Activated CD4-positive, alpha-beta T cell treated with anti-CD3 and anti-CD28 coated beads for 24 hours (primary cell): ENCODE data around the gene TFAM.

ENCODE experiments used
- DNase-seq, 2 donors: peaks; one replicate each; pipeline ENCODE4 v3.0.0-alpha.2; 2020; ENCODE audit warnings: low read depth in 2 of 2

The TFAM gene

DNA sequence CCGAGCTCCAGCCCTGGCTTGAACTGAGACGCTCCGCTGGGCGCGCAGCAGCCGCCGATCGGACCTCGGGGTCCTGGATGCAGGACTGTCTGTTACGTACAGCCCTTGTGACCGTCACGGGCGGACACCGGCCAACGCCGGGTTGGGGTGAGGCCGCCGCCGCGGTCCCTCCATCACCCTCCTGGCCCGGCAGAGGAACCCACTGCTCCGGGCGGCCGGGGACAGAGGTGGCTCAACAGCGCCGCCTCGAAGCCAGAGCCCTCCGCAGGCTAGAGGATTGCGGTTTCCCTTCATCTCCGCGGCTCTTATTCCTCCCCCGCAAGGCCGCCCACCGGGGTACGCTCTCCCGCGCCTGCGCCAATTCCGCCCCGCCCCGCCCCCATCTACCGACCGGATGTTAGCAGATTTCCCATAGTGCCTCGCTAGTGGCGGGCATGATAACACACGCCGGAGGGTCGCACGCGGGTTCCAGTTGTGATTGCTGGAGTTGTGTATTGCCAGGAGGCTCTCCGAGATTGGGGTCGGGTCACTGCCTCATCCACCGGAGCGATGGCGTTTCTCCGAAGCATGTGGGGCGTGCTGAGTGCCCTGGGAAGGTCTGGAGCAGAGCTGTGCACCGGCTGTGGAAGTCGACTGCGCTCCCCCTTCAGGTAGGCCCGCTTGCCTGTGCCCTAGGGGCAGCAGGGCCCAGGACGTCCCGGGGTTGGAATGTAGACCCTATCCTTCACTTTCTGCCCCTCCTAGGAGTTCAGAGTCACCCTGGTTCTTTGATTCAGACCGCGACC lies at the start of gene TFAM:
TSS of gene TFAM (plus strand) at position 412 of the 785 bp plus-strand sequence. CDS start at position 550, 138 bp downstream.
- peak; percentile 97 to 98 for DNase-seq

DNA sequence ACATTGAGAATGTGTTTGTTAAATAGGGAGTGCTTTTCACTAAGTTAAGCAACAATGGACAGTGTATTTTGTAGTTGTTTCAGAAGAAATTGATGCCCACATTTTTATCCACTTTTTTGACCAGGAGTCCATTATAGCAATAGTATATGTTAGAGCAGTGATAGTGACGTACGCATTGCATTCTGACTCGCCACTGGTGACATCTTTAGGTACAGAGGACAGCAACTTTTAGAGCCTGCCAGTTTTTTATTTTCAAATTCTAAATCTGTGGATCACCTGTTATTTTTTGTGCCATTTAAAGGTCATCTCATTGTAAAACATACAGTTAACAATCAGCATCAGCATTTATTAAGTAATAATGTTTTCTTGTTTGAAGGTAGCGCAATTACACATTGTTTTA lies 49.0 kb upstream of the TFAM start:
- no peak for DNase-seq

DNA sequence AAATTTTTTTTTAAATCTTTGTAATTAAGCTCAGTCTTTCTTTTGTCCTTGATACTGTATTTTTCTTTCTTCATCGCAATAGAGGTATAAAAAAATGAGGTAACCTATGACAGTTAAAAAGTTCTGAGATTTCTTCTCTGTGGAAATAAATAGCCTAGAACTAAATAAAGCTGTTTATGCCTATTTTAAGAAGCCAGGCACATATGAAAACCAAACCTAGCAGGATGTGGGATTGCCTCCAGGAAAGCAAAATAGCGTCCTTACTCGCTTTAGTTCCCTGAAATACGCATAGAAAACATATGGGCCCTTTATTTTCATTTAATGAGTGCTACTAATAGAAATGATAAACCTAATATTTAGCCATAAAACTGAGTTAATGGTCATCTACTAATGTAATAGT lies 43.8 kb upstream of the TFAM start:
- no peak for DNase-seq

DNA sequence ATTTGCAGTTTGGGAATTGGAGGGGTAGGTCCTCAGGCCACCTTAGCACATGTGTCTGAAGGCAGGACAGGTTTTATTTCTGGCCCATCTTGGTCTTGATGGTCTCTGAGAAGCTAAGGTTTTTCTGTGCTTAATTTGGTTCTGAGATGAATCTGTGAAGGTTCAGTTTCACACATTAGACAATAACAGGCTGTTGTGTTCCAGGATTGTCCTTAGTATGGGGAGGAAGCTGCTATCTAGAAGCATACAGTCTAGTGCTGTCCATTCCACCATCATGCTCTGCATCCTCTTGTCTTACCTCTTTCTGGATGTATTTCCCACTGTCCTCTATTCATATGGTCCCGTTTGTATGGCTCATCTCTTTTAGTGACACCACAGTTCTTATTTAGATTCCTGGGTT lies 43.3 kb upstream of the TFAM start:
- no peak for DNase-seq

DNA sequence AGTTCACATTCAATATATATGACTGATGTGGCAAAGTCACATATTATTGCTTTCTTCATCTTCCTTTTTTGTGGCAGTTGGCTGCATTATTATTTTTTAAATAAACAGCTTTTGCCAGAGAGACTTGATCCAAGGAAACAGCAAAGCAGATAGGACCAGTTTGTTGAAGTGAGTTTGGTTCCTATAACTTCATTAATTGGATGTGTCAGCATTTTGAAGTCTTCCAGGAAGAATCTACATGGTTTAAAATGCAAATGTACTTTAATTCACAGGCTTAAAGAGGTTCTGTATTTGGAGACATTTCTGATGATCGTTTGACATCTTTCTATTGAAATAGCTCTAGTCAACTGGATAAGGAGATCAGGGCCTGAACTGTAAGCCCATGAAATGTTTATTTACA lies 37.2 kb upstream of the TFAM start:
- DNase-seq = no peak

DNA sequence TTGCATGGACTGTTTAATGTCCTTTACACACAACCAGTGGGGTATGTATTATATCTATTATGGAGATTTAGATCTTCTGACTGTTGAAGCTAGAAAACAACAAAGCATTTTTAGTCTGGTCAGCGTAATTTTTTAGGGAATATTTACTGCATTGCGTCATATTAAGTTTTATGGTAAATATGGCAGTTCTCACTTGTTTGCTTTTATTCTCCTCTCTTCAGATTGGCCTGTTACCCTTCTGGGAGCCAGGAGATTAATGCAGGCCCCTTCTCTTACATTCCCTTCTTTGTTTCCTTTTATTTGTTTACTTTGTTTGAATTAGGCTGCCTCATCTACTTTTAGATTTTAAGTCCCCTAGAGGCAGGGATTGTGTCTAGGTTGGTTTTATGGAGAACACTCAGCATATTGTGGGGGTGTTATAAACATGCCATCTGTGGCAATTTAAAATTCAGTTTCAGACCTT lies 36.6 kb upstream of the TFAM start:
- no peak for DNase-seq

DNA sequence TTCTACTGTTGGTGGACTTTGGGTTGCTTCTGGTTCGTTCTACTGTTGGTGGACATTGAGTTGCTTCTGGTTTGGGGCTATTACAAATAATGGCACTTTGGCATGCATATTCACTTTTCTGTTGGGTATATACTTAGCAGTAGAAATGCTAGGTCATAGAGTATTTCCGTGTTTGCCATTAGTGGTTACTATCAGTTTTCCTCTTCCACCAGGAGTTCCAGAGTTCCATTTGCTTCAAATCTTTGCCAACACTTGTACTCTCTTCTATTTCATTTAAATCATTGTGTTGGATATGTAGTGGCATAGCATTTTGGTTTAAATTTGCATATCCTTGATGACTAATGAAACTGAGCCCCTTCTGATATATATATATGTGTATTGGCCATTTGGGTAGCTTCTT lies 35.2 kb upstream of the TFAM start:
- no peak for DNase-seq

DNA sequence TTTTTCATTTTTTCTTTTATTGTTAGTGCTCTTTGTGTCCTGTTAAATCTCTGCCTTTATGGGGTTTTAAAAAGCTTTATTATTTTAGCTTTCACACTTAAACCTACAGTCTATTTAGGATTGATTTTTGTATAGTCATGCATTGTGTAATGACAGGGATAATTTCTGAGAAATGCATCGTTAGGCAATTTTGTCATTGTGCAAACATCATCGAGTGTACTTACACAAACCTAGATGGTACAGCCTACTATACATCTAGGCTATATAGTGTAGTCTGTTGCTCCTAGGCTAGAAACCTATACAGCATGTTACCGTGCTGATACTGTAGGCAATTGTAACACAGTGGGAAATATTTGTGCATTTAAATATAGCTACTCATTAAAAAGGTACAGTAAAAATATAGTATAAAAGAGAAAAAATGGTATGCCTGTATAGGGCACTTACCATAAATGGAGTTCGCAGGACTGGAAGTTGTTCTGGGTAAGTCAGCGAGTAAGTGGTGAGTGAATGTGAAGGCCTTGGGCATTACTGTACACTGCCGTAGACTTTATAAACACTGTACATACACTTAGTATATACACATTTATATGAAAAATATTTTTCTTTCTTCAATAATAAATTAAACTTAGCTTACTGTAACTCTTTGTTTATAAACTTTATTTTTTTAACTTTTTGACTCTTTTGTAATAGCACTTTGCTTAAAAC lies 34.4 kb upstream of the TFAM start:
- no peak for DNase-seq

DNA sequence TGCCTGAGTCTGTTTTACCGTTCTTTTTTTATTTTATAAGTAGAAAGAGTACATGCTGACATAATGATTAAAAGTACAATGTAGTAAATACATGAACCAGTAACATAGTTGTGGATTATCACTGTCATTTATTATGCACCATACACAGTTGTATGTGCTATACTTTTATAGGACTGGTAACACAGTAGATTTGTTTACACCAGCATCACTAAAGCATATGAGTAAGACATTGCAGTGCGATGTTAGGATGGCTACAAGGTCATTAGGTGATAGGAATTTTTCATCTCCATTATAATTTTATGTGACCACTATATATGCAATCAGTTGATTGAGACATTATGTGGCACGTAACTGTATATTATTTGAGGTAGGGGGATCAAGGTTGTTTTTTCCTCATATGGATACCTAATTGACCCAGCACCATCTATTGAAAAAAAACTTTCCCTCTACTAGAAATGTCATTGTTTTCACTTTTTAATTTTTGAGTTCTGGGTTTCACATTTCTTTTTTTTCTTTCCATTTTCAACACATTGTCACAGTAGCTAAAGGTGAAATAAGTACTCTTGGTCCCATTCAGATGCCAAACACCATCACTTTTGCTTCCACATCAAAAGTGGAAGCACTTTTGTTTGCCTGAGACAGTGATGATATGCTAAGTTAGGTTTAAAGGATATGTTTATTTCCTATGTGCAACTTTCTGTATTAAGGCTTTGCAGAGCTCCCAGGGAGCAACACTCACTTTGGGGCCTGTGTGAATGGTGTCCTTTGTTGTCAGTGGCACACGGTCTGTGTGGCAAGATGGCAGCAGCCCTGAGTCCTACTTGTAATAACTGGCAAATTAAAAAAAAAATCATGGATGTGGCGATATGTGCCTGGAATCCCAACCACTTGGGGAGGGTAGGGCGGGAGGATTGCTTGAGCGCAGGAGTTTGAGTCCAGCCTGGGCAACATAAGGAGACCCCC lies 33.3 kb upstream of the TFAM start:
- DNase-seq = no peak

DNA sequence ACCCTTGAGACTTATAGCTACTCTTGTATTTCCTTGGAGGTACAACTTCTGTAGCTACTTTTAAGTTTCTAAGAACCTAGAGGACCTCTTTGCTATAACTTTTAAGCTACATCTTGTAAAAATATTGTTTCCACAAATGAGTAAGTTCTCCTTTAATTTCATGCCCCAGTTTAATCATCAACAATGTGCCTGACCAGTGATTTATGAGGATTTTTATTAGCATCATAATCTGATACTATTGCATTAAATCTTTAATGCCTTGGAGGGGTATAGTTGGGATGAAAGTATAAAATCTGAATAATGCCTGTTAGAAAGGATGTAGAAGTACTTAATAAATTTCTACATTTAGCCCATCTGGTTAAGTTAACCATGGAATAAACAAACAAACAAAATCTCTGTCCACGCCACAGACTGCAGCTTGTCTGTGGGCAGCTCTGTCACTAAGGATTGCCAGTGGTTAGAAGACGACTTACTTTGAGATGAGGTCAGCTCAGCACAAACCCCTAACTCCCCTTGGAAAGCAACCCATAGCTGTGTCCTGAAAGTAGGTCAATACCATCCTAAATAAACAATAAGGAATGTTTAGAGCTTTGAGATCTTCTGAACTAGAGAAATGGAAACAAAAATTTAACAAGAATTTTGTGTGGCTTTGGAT lies 32.1 kb upstream of the TFAM start:
- DNase-seq = no peak

DNA sequence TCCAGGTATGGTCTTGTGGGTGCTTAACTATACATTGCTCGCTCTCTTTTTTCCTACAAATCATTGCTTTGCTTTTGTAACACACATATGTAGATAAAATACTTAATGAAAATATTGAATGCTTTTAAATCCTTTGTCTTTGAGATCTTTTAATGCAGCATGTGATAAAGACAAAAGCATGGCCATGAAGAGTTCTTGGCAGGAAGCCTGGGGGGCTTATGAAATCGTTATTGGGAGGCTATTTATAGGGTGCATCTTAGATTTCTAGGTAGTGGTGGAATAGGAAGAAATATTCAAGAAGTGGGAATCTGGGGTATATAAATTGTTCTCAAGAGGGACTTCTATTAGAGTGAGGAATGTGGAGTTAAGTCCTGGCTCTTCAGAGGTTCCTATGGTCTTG lies 28.5 kb upstream of the TFAM start:
- DNase-seq = no peak

DNA sequence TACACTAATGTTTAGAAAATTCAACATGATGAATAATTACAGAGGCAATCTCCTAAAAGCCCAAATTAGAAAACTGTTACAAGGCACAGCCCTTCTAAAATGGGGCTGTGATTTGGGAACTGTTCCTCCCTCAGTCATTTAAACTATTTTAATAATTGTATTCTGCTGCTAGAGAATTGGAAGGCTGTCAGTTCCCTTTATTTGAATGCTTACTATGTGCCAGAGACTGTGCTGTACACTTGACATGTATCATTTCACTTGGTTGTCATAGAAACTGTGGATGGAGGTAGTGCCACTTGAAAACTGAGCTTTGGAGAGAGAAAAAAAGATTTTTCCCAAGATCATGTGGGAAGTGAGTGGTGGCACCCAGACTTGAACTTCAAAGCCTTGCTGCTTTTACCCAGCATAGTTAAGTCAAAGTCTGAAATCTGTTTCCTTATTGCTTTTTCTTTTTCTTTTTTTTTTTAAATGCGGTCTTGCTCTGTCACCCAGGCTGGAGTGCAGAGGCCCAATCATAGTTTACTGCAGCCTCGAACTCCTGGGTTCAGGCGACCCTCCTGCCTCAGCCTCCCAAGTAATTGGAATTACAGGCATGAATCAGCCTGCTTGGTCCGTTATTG lies 26.8 kb upstream of the TFAM start:
- DNase-seq = no peak

DNA sequence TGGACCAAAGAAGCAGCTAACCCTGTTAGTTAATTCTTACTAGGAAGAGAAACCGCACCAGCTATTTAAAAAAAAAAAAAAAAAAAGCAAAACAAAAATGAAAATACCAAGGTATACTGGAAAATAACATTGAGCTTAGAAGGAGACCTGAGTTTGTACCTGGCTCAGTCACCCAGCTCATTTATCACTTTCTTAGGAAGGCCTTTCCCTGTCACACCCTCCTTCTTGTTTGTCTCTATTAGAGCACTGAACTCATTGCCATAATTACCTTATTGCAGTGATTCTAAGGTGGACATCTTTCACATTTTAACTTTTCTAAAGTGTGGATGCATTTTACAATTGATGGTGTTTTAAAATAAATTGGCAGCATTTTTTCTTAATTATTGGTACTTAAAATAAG lies 26.3 kb upstream of the TFAM start:
- no peak for DNase-seq

DNA sequence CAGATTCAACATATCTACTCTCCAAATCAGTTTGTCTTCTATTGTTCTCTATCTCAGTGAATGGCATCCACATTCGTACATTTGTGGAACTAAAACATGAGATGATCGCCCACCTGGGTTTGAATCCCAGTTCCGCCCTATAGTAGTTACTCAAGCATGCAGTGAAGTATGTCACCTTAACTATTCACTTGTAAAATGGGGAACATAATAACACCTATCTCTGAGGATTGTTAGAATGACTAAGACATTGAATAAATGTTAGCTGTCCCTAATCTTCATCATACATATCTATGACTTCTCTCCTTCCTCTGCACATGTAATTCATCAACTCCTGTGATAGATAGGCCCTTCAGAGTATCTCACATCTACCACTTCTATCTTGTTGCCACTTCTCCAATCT lies 25.7 kb upstream of the TFAM start:
- DNase-seq = no peak

DNA sequence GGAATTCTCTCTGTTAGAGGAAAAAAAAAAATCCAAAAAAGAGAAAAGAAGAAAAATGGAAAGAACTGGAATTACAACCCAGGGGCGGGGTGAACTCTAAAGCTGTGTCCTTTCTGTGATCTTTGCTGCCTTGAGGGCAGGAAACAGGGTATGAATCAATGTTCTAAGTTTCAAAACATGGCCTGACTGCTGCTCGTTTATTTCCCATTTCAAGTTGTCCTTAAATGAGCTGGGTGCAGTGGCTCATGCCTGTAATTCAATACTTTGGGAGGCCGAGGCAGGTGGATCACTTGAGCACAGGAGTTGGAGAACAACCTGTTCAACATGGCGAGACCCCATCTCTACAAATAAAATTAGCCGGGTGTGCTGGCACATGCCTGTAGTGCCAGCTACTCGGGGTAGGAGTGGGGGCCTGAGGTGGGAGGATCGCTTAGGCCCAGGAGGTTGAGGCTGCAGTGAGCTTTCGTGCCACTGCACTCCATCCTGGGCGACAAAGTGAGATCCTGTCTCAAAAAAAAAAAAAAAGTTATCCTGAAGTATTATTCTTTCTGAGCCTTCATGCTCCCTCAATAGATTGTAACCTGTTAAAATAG lies 24.7 kb upstream of the TFAM start:
- DNase-seq = no peak

DNA sequence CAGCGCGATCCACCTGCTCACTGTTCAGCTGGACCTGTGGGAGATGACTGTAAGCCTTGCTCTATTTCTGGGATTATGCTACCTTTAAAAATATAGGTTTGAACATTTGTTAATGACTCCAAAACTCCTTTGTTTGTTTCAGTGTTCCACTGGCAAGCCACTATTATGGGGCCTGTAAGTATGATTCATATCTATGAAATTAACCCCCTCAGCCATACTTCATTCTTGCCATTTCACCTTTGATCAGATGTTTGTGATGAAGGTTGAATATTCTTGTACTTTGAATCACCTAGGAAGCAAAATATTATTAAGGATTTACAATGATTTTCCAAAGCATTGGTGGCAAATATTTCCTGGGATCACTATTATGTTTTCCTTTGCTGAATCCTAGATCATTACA lies 23.9 kb upstream of the TFAM start:
- no peak for DNase-seq

DNA sequence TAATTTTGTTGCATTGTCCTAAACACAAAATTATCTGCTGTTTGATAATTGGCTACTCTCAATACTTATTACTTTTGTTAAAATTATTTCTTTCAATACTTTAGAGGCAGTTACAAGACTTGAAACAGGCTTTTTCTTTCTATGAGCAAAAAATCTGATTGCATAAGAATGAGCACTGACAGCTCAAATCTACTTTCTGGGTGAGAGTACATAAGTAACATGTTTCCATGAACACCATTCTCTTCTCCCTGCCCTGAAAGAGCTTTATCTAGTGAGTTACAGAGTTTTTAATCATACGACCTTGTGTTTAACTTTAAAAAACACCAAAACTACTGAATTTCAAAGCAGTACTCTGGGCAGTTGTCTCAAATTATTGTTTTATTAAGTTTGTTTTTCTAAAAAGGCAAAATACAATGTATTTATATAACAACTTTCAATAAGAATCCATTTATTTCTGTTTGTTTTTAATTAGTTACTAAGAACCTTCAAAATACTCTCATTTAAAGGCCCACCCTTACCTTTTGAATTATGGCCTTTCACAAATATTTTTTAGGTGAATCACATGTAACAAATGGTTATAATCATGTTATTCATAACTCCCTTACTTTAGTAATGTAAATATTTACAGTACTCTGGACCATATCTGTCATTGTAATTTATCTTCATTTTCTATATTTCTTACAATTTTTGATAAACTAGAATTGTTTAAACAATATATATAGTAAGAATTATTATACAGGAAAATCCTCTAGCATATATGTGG lies 23.0 kb upstream of the TFAM start:
- no peak for DNase-seq

DNA sequence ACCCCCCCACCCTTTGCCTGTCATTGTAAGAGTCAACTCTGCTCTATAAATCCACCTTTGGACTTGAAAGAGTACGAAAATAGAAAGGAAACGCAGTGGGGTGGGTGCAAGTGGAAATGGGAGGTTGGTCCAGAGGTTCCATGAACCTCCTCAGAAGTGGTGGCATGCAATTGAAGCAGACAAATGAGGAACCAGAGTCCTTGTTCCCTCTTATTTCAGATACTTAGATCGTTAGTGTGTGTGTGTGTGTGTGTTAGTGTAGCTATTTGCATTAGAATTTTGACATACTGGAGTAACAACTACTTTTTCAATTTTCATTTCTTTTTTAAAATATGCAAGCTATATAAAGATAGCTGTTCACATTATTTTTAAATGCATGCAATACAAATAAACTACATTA lies 18.1 kb upstream of the TFAM start:
- DNase-seq = no peak

DNA sequence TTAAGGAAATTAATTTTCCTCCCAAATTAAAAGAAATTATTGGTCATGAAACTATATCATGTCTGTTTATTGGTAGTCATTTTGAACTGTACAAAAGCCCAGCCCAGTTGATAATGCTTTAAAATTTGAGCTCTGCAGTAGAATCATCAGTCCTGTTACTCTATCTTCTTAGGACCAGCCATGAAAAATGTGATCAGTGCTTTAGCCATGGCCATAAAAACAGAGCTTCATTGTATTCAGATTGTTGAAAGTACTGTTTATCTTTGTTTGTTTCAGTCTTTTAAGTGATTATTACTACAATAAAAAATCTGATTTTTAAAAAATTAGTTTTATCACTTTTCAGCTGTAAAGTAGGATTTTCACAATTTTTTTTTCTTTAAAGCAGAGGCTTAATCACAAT lies 13.7 kb upstream of the TFAM start:
- DNase-seq = no peak
